Gastrocnemius medialis (tissue), 4 donors: Measurements from ENCODE around the gene CPN2.

Source experiments
- POLR2A ChIP-seq, 2 donors: fragments of 450-650 bp; IDR thresholded peaks; one replicate each; pipeline ENCODE4 v1.6.1; 2017; ENCODE audit warnings: antibody characterized with exemption in 2 of 2, mild to moderate bottlenecking in 2 of 2, moderate library complexity in 2 of 2
- TF ChIP-seq, protein P1 (sequence below), 5 experiments: fragments of 450-650 bp in 3 of 5; fragments of 200-600 bp in 2 of 5; sonication (generic) in 2 of 5; IDR thresholded peaks in 4 of 5; conservative IDR thresholded peaks in 1 of 5; 1 replicate in 4 of 5; 2 replicates in 1 of 5; pipeline ENCODE4 v1.5.1; 2016 to 2019; ENCODE audit warnings: antibody characterized with exemption in 5 of 5, mild to moderate bottlenecking in 3 of 5, moderate library complexity in 3 of 5

DNA sequence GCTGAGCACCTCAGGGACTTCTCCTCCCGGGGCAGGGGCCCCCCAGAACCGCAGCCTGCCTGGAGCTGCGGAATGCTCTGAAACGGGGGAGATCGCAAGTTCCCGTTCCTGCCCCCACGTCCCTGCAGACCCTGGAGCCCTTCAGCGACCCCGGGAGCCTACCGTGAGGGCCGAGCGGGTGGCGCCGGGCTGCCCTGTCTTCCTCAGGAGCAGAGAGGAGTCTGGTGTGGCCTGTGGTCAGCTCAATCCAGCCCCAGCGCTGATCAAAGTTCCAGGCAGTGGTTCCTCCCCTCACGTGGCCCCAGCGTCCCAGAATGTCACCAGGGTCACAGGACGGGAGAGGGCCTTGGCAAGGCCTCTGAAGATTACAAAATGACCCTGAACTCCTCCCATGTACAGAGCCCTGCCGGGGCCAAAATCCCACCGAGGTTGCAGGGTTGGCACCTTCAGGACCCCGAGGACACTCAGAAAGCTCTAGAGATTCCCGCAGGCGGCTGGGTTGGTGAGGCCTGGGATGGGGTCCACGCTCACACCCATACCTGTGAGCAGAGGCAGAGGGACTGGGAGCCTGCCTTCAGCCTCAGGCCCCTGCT is at the start of gene CPN2:
- TF ChIP-seq, protein P1, sequence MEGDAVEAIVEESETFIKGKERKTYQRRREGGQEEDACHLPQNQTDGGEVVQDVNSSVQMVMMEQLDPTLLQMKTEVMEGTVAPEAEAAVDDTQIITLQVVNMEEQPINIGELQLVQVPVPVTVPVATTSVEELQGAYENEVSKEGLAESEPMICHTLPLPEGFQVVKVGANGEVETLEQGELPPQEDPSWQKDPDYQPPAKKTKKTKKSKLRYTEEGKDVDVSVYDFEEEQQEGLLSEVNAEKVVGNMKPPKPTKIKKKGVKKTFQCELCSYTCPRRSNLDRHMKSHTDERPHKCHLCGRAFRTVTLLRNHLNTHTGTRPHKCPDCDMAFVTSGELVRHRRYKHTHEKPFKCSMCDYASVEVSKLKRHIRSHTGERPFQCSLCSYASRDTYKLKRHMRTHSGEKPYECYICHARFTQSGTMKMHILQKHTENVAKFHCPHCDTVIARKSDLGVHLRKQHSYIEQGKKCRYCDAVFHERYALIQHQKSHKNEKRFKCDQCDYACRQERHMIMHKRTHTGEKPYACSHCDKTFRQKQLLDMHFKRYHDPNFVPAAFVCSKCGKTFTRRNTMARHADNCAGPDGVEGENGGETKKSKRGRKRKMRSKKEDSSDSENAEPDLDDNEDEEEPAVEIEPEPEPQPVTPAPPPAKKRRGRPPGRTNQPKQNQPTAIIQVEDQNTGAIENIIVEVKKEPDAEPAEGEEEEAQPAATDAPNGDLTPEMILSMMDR (IDR thresholded peaks at IDR 0.05 in 4 of 5, conservative IDR thresholded peaks at IDR 0.05 in 1 of 5): no peak
- no peak for TF ChIP-seq POLR2A (IDR thresholded peaks at IDR 0.05)
